ENCODE results near the gene ADAT3.
"Not testable (repeated sequence)": the region's sequence is repeated elsewhere in the genome, so short reads cannot be mapped to it uniquely, and the experiment has no call there.

ADAT3 gene

GRCh38 chr19:1871630-1872029 lies 33.6 kb upstream of the ADAT3 start:
- Histone ChIP-seq H3K4me3 (IDR thresholded peaks at IDR 0.05; ENCODE audit: insufficient read depth, low read depth, low read length) (no peak overlapping the region), H3K36me3 (ENCODE audit: insufficient read depth) (no peaks in the 10 kb centered on the region), H3K9ac (no peak overlapping the region), H4K20me1 (ENCODE audit: insufficient read depth) (no peaks in the 10 kb centered on the region), H3K4me2 (no peak overlapping the region), H3K79me2 (ENCODE audit: insufficient read depth, low read depth) (peaks cover 35% of the 10 kb centered on the region), H3K4me1 (ENCODE audit: low read depth, poor library complexity, severe bottlenecking) (peaks cover 16% of the 10 kb centered on the region), H3K27ac (no peak overlapping the region), H3K27me3 (ENCODE audit: insufficient read depth, low read depth) (no peaks in the 10 kb centered on the region), H2AFZ (ENCODE audit: low read depth) (no peak overlapping the region)
- no peak for TF ChIP-seq CTCF (conservative IDR thresholded peaks at IDR 0.05; ENCODE audit: low read depth, low read length)

GRCh38 chr19:1872807-1873523 lies 32.2 kb upstream of the ADAT3 start:
- no peak overlapping the region for H2AFZ ChIP-seq (ENCODE audit: low read depth)
- H3K27me3 ChIP-seq (ENCODE audit: insufficient read depth, low read depth): no peaks in the 10 kb centered on the region
- H3K4me1 ChIP-seq (ENCODE audit: low read depth, poor library complexity, severe bottlenecking): peaks cover 17% of the 10 kb centered on the region
- no peak for TF ChIP-seq CTCF (conservative IDR thresholded peaks at IDR 0.05; ENCODE audit: low read depth, low read length)
- no peak overlapping the region for H3K4me2 ChIP-seq
- H4K20me1 ChIP-seq (ENCODE audit: insufficient read depth): no peaks in the 10 kb centered on the region
- peaks cover 35% of the 10 kb centered on the region for H3K79me2 ChIP-seq (ENCODE audit: insufficient read depth, low read depth)
- no peak overlapping the region for H3K27ac ChIP-seq
- H3K36me3 ChIP-seq (ENCODE audit: insufficient read depth): no peaks in the 10 kb centered on the region
- H3K4me3 ChIP-seq (IDR thresholded peaks at IDR 0.05; ENCODE audit: insufficient read depth, low read depth, low read length): no peak overlapping the region
- H3K9ac ChIP-seq: no peak overlapping the region

- Histone ChIP-seq H3K9ac (no peak overlapping the region), H3K36me3 (ENCODE audit: insufficient read depth) (no peaks in the 10 kb centered on the region), H3K4me2 (peak overlapping the region; percentile 94; the same call in 1 of the 2 replicates), H3K4me1 (ENCODE audit: low read depth, poor library complexity, severe bottlenecking) (peaks cover 17% of the 10 kb centered on the region), H3K27me3 (ENCODE audit: insufficient read depth, low read depth) (no peaks in the 10 kb centered on the region), H4K20me1 (ENCODE audit: insufficient read depth) (no peaks in the 10 kb centered on the region), H3K79me2 (ENCODE audit: insufficient read depth, low read depth) (peaks cover 35% of the 10 kb centered on the region), H3K27ac (no peak overlapping the region), H2AFZ (ENCODE audit: low read depth) (no peak overlapping the region), H3K4me3 (IDR thresholded peaks at IDR 0.05; ENCODE audit: insufficient read depth, low read depth, low read length) (no peak overlapping the region)
- no peak for TF ChIP-seq CTCF (conservative IDR thresholded peaks at IDR 0.05; ENCODE audit: low read depth, low read length)
These were observed 31.4 kb upstream of the ADAT3 start for GRCh38 chr19:1873524-1874473.

GRCh38 chr19:1874554-1875185 lies 30.5 kb upstream of the ADAT3 start:
- TF ChIP-seq CTCF (conservative IDR thresholded peaks at IDR 0.05; ENCODE audit: low read depth, low read length): no peak
- peaks cover 35% of the 10 kb centered on the region for H3K79me2 ChIP-seq (ENCODE audit: insufficient read depth, low read depth)
- H3K4me3 ChIP-seq (IDR thresholded peaks at IDR 0.05; ENCODE audit: insufficient read depth, low read depth, low read length): peak overlapping the region; percentile 54
- H3K4me2 ChIP-seq: peak overlapping the region; percentile 94
- H3K4me1 ChIP-seq (ENCODE audit: low read depth, poor library complexity, severe bottlenecking): peaks cover 17% of the 10 kb centered on the region
- H3K9ac ChIP-seq: peak overlapping the region; percentile 83; the same call in 1 of the 2 replicates
- H3K27me3 ChIP-seq (ENCODE audit: insufficient read depth, low read depth): no peaks in the 10 kb centered on the region
- H2AFZ ChIP-seq (ENCODE audit: low read depth): no peak overlapping the region
- H3K36me3 ChIP-seq (ENCODE audit: insufficient read depth): no peaks in the 10 kb centered on the region
- no peaks in the 10 kb centered on the region for H4K20me1 ChIP-seq (ENCODE audit: insufficient read depth)
- peak overlapping the region; percentile 70; the same call in 1 of the 2 replicates for H3K27ac ChIP-seq

- Histone ChIP-seq H3K79me2 (ENCODE audit: insufficient read depth, low read depth) (peaks cover 35% of the 10 kb centered on the region), H3K4me2 (peak overlapping the region; percentile 94), H3K4me3 (IDR thresholded peaks at IDR 0.05; ENCODE audit: insufficient read depth, low read depth, low read length) (peak overlapping the region; percentile 54), H3K27ac (peak overlapping the region; percentile 70), H3K4me1 (ENCODE audit: low read depth, poor library complexity, severe bottlenecking) (peaks cover 17% of the 10 kb centered on the region), H2AFZ (ENCODE audit: low read depth) (peak overlapping the region; percentile 68), H3K9ac (peak overlapping the region; percentile 83)
- not testable (repeated sequence) for H3K36me3 ChIP-seq (ENCODE audit: insufficient read depth); H3K27me3 ChIP-seq (ENCODE audit: insufficient read depth, low read depth); H4K20me1 ChIP-seq (ENCODE audit: insufficient read depth)
These were observed 29.9 kb upstream of the ADAT3 start for GRCh38 chr19:1875265-1875645.

All from KMS-11 (cell line).